Osteoblast (primary cell): ENCODE measurements around the gene DGKA. TPM values are rescaled to one million over a fixed set of nuclear protein-coding genes. Genes with fewer than 3 reads are reported as not detected.

Experiments
- DNase-seq: peaks from one replicate; pipeline ENCODE4 v3.0.0; 2011; ENCODE audit warnings: low spot score, mixed read lengths; ENCODE audit not compliant: insufficient read length; ENCODE audit errors: missing footprints
- H2AFZ ChIP-seq: 2 replicates; pipeline ENCODE4 v1.6.0; 2011; ENCODE audit warnings: mild to moderate bottlenecking, low read length
- H3K27ac ChIP-seq: 2 replicates; pipeline ENCODE4 v1.5.1; 2011; ENCODE audit warnings: mild to moderate bottlenecking, low read depth, low read length, moderate library complexity
- H3K27me3 ChIP-seq: 2 replicates; pipeline ENCODE4 v1.6.0; 2012; ENCODE audit warnings: mild to moderate bottlenecking, control low read depth, inconsistent platforms, low read length, moderate library complexity; ENCODE audit not compliant: insufficient read depth
- H3K36me3 ChIP-seq: 2 replicates; pipeline ENCODE4 v1.5.1; 2011; ENCODE audit warnings: mild to moderate bottlenecking, low read length, control low read depth, moderate library complexity; ENCODE audit not compliant: insufficient read depth
- H3K4me1 ChIP-seq: 2 replicates; pipeline ENCODE4 v1.5.1; 2011; ENCODE audit warnings: mild to moderate bottlenecking, low read length, control low read depth, moderate library complexity; ENCODE audit not compliant: insufficient read depth
- H3K4me2 ChIP-seq: 2 replicates; pipeline ENCODE4 v1.6.0; 2011; ENCODE audit warnings: mild to moderate bottlenecking, low read length; ENCODE audit not compliant: insufficient read depth
- H3K4me3 ChIP-seq: fragments of 200-600 bp; sonication (generic); 3 replicates; pipeline ENCODE4 v1.5.1; 2012; ENCODE audit warnings: mild to moderate bottlenecking, low read length, inconsistent platforms; ENCODE audit not compliant: insufficient read depth
- H3K79me2 ChIP-seq: 2 replicates; pipeline ENCODE4 v1.6.0; 2012; ENCODE audit warnings: mild to moderate bottlenecking, low read length, control low read depth, inconsistent platforms; ENCODE audit not compliant: insufficient read depth
- H3K9me3 ChIP-seq: 2 replicates; pipeline ENCODE4 v1.5.1; 2011; ENCODE audit warnings: low read depth, low read length, control low read depth
- H4K20me1 ChIP-seq: 2 replicates; pipeline ENCODE4 v1.6.0; 2012; ENCODE audit warnings: mild to moderate bottlenecking, low read length, control low read depth; ENCODE audit not compliant: insufficient read depth
- total RNA-seq: library from RNA; depleted of rRNA; stranded (reverse); fragments of >200 nt; gene quantifications from 2 replicates; pipeline ENCODE4 v1.2.3, GENCODE V29; 2012
- TF ChIP-seq, protein P1 (sequence below): IDR thresholded peaks from 2 replicates; pipeline ENCODE4 v1.5.1; 2011; ENCODE audit warnings: mild to moderate bottlenecking, low read depth, low read length, moderate library complexity; ENCODE audit errors: extremely low read depth

DGKA gene
- total RNA-seq, 1 donor = 32.6 TPM

DNA sequence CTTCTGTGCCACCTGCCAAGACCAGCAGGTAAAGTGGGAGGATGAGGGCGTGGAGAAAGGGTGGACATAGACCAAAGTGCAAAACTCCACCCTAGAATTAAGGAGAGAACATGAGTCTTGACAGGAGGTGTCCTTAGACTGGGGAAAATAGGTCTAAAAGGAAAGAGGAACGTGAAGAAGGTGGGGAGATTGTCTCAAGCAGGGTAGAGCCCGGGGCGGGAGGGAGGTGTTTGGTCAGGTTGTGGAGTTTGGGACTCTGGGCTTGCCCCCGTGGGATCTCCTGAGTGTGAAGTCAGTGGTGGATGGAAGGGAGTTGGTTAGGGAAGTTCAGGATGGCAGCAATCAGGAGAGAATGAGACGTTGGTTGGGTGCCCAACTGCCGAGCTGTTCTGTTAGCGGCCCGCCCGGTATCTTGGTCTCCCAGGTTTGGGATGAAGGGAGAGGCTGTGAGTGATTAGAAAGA is 386 bp downstream of the DGKA start:
- TF ChIP-seq, protein P1, sequence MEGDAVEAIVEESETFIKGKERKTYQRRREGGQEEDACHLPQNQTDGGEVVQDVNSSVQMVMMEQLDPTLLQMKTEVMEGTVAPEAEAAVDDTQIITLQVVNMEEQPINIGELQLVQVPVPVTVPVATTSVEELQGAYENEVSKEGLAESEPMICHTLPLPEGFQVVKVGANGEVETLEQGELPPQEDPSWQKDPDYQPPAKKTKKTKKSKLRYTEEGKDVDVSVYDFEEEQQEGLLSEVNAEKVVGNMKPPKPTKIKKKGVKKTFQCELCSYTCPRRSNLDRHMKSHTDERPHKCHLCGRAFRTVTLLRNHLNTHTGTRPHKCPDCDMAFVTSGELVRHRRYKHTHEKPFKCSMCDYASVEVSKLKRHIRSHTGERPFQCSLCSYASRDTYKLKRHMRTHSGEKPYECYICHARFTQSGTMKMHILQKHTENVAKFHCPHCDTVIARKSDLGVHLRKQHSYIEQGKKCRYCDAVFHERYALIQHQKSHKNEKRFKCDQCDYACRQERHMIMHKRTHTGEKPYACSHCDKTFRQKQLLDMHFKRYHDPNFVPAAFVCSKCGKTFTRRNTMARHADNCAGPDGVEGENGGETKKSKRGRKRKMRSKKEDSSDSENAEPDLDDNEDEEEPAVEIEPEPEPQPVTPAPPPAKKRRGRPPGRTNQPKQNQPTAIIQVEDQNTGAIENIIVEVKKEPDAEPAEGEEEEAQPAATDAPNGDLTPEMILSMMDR = no peak
- no peaks in the 10 kb centered on the region for H4K20me1 ChIP-seq
- no peaks in the 10 kb centered on the region for H3K27me3 ChIP-seq
- H3K4me1 ChIP-seq = peaks cover 37% of the 10 kb centered on the region
- peak overlapping the region; percentile 89 for H2AFZ ChIP-seq
- no peaks in the 10 kb centered on the region for H3K9me3 ChIP-seq
- no peaks in the 10 kb centered on the region for H3K36me3 ChIP-seq
- H3K27ac ChIP-seq = peak overlapping the region; percentile 83
- peak; percentile 87 for DNase-seq
- H3K4me3 ChIP-seq = peak overlapping the region; percentile 77
- H3K79me2 ChIP-seq = peaks cover 31% of the 10 kb centered on the region
- H3K4me2 ChIP-seq = peak overlapping the region; percentile 89

DNA sequence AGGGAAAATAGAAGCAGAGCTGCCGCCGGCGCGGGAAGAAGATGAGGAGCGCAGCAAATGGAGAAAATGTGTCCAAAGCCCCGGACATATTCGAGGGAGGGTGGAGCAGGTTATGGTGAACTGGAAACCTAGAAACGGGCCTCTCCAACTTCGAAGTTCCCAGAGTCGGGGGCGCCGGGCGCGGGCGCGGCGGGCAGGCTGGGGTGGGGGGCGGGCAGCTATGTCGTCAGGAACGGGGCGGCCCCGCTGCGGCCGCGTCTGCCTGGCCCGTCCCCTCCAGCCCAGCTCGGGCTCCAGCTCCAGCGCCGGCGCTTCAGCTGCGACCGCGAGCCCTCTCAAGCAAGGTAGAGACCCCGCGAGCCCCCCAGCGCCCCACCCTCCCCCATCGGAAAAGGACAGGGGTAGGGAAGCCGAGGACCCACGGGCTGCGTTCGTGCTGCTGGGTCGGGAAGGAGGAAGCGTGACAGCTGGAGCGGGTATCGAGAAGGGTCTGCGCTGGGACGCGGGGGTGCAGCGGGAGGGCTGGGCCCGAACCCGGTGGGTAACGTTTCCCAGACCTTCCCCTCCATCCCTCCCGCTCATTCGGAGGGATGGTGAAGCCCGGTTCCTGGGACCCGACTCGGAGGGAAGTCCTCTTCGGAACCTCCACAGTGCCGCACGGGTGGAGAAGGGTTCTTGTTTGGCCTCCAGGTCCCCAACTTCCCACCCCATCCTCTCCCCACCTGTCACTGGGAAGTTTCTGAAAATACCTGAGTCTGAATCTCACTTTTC is 1.0 kb downstream of the DGKA start:
- peaks cover 28% of the 10 kb centered on the region for H3K79me2 ChIP-seq
- DNase-seq = peak; percentile 87
- no peaks in the 10 kb centered on the region for H3K9me3 ChIP-seq
- peaks cover 6% of the 10 kb centered on the region for H3K36me3 ChIP-seq
- H3K4me2 ChIP-seq = peak overlapping the region; percentile 89
- H3K4me1 ChIP-seq = peaks cover 36% of the 10 kb centered on the region
- H3K27me3 ChIP-seq = no peaks in the 10 kb centered on the region
- no peaks in the 10 kb centered on the region for H4K20me1 ChIP-seq
- H2AFZ ChIP-seq = peak overlapping the region; percentile 89
- peak overlapping the region; percentile 83 for H3K27ac ChIP-seq
- peak overlapping the region; percentile 77 for H3K4me3 ChIP-seq
- TF ChIP-seq, protein P1 = no peak

DNA sequence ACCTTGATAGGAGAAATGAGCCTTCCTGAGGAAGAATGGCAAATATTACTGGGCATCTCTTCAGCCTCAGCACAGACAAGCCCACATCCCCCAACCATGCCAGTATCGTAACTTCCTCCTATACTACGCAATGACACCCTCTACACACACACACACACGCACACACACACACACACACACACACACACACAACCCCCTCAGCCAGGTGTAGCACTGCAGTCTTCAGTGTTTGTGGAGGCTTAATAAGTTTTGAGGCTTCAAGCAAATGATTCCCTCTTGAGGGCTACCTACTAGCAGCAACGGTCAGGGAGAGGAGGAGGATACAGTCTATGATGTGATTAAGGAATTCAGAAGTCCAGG is 1.6 kb downstream of the DGKA start:
- Histone ChIP-seq H3K4me2 (peak overlapping the region; percentile 89), H3K36me3 (peaks cover 8% of the 10 kb centered on the region), H3K27ac (peak overlapping the region; percentile 66), H3K4me1 (peaks cover 36% of the 10 kb centered on the region), H3K9me3 (no peaks in the 10 kb centered on the region), H3K79me2 (peaks cover 24% of the 10 kb centered on the region), H2AFZ (peak overlapping the region; percentile 87), H3K27me3 (no peaks in the 10 kb centered on the region), H3K4me3 (peak overlapping the region; percentile 77), H4K20me1 (no peaks in the 10 kb centered on the region)
- peak; percentile 76 for DNase-seq
- TF ChIP-seq, protein P1 = no peak

DNA sequence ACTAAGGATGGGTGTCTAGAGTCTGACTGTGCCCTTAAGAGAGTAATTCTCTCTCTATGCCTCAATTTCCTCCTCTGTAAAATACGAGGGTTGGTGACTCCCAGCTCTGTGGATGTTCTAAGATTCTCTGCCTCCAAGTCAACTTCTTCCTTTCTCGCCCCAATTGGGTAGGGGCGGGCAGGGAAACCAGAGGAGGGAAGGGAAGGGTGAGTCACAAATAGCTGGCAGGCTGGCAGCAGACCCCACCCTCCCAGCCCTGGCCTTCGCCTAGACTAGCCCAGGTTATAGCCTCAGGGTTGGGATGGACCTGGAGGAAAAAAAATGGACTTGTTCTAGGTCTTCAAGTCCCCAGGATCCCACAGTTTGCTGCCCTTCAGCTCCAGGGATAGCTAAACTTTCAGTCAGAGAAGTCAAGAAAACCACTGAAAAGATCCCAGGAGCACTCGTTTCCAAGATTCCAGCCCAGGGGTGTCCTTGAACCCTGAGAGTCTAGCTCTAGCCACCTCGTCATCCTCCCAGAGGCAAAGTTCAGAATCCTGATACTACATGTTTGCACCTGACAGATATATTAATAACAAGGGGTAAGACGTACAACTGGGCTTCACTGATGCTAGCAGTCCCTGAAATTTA is 2.3 kb downstream of the DGKA start:
- H3K4me1 ChIP-seq = peaks cover 36% of the 10 kb centered on the region
- TF ChIP-seq, protein P1 = no peak
- H3K27ac ChIP-seq = peak overlapping the region; percentile 66
- no peaks in the 10 kb centered on the region for H4K20me1 ChIP-seq
- DNase-seq = peak; percentile 87
- no peaks in the 10 kb centered on the region for H3K27me3 ChIP-seq
- H3K79me2 ChIP-seq = peaks cover 17% of the 10 kb centered on the region
- H3K4me3 ChIP-seq = peak overlapping the region; percentile 77
- H2AFZ ChIP-seq = no peak overlapping the region
- no peaks in the 10 kb centered on the region for H3K9me3 ChIP-seq
- peak overlapping the region; percentile 89 for H3K4me2 ChIP-seq
- H3K36me3 ChIP-seq = peaks cover 8% of the 10 kb centered on the region
